HG02943 (cell line): Measurements from ENCODE around the gene CFB.

ENCODE experiments used
- ATAC-seq: cut with Tn5 transposase; IDR thresholded peaks from one replicate; pipeline ENCODE4 v1.9.1; 2021; ENCODE audit warnings: mild to moderate bottlenecking, low read depth, moderate library complexity; ENCODE audit not compliant: unreplicated experiment

Gene CFB

GRCh38 chr6:31947864-31948263 is 2.0 kb downstream of the CFB start:
- ATAC-seq = no peak

- no peak for ATAC-seq
Observed at GRCh38 chr6:31948306-31948705, 2.4 kb downstream of the CFB start.

- no peak for ATAC-seq
Observed at GRCh38 chr6:31948753-31949413, 3.0 kb downstream of the CFB start.

GRCh38 chr6:31949926-31950548 is 4.1 kb downstream of the CFB start:
- ATAC-seq = no peak

DNA sequence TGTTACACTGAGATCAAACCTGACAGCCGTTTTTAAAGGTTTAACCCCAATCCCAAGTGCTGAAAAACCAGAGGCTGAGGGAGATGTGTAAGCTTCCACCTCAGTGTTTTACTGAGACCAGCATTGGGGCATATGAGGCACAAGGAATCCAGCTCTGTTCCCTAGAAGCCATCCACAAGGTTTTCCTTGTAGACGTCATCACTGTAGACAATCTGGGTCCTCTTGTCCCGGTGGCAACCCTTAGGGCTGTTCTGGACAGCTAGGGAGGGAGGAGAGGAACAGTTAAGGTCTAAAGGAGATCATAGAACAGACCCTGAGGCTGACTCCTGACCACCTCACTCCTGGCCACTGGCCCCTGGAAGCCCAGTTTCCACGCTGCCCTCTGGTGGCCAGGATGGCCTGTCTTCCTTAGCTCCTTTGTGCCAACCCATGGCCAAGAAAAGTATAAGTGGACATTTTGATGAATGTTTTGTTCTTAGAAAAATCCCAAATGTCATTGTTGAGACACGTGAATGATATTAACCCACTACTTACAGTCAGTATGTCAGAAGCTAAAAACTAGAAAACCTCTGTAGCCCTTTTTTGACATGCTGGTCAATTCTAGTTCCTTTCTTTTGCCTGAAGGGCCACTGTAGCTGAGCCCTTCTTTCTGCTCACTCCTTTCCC is 6.4 kb downstream of the CFB start:
- no peak for ATAC-seq

GRCh38 chr6:31952890-31953289 is 7.0 kb downstream of the CFB start:
- ATAC-seq = no peak

DNA sequence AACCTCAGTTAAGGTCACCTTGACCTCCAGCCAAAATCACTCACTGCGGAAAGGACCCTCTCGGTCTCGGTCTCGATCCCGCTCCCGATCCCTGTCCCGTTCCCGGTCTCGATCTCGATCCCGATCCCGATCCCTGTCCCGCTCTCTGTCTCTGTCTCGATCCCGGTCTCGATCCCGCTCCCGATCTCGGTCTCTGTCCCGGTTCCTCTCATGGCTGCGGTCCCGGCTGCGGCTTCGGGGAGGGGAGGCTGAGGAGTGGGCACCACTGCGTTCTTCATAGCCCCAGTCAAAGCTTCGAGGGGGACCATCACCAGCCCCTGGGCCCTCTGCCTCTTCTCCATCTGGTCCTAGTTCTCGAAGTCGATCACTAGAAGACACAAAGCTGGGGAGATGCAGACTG is 8.6 kb downstream of the CFB start:
- ATAC-seq = no peak

- ATAC-seq = no peak
Observed at GRCh38 chr6:31956796-31957195, 10.9 kb downstream of the CFB start.

- ATAC-seq = peak; percentile 12
Observed at GRCh38 chr6:31958412-31958740, 12.5 kb downstream of the CFB start.

- peak; percentile 89 for ATAC-seq
Observed at GRCh38 chr6:31958741-31959739, 13.1 kb downstream of the CFB start, which contains the start of the genes NELFE and SKIC2. NELFE (minus strand) TSS chr6:31958971; CDS start chr6:31958446, 525 bp downstream. SKIC2 (plus strand) TSS chr6:31959175; CDS start chr6:31959193, 18 bp downstream.

DNA sequence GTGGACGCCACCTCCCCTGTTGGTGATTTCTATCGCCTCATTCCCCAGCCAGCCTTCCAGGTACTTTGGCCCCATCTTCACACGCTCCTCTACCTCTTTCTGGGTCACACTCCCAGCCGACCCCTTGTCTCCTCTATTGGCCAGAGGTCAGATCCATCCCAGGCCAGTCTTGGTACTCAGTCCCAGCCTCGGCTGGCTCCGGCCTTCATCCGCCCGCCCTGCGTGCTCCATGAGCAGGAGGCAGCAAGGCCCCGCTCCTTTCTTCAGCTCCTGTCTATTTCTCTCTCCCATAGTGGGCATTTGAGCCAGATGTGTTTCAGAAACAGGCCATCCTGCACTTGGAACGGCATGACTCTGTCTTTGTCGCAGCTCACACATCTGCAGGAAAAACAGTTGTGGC is 15.7 kb downstream of the CFB start:
- ATAC-seq = no peak

DNA sequence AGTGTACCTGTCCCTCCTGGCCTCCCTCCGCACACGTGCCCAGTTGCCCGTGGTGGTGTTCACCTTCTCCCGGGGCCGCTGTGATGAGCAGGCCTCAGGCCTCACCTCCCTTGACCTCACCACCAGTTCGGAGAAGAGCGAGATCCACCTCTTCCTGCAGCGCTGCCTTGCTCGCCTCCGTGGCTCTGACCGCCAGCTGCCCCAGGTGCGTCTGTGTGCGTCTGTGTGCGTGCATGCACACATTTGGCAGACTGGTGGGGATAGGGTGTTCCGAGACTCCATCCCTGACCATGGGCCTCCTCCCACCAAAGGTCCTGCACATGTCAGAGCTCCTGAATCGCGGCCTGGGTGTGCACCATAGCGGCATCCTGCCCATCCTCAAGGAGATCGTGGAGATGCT is 18.0 kb downstream of the CFB start:
- ATAC-seq = no peak

DNA sequence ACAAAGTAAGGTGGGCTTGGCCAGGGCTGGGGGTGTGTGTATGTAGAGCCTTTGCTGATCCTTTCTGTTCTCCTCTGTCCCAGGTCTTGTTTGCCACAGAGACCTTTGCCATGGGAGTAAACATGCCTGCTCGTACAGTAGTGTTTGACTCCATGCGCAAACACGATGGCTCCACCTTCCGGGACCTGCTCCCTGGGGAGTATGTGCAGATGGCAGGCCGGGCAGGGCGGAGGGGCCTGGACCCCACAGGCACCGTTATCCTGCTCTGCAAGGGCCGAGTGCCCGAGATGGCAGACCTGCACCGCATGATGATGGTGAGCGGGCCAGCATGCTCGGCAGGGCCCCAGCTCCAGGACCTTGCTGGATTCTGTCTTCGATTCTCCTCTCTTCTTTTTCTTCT is 19.8 kb downstream of the CFB start:
- ATAC-seq = no peak

- ATAC-seq = no peak
Observed at GRCh38 chr6:31966506-31966905, 20.6 kb downstream of the CFB start.

GRCh38 chr6:31966997-31967925 is 21.4 kb downstream of the CFB start:
- no peak for ATAC-seq

- no peak for ATAC-seq
Observed at GRCh38 chr6:31967926-31968320, 22.0 kb downstream of the CFB start.

- ATAC-seq = no peak
Observed at GRCh38 chr6:31968326-31968725, 22.4 kb downstream of the CFB start.

- ATAC-seq = no peak
Observed at GRCh38 chr6:31968791-31969711, 23.2 kb downstream of the CFB start.
